NK-92 (cell line): Measurements from ENCODE around the gene ITGB6.

Source experiments
- DNase-seq: peaks from one replicate; lab custom pipeline; 2025; ENCODE audit not compliant: unreplicated experiment; lab: John Stamatoyannopoulos, UW

The ITGB6 gene, protein sequence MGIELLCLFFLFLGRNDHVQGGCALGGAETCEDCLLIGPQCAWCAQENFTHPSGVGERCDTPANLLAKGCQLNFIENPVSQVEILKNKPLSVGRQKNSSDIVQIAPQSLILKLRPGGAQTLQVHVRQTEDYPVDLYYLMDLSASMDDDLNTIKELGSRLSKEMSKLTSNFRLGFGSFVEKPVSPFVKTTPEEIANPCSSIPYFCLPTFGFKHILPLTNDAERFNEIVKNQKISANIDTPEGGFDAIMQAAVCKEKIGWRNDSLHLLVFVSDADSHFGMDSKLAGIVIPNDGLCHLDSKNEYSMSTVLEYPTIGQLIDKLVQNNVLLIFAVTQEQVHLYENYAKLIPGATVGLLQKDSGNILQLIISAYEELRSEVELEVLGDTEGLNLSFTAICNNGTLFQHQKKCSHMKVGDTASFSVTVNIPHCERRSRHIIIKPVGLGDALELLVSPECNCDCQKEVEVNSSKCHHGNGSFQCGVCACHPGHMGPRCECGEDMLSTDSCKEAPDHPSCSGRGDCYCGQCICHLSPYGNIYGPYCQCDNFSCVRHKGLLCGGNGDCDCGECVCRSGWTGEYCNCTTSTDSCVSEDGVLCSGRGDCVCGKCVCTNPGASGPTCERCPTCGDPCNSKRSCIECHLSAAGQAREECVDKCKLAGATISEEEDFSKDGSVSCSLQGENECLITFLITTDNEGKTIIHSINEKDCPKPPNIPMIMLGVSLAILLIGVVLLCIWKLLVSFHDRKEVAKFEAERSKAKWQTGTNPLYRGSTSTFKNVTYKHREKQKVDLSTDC

DNA sequence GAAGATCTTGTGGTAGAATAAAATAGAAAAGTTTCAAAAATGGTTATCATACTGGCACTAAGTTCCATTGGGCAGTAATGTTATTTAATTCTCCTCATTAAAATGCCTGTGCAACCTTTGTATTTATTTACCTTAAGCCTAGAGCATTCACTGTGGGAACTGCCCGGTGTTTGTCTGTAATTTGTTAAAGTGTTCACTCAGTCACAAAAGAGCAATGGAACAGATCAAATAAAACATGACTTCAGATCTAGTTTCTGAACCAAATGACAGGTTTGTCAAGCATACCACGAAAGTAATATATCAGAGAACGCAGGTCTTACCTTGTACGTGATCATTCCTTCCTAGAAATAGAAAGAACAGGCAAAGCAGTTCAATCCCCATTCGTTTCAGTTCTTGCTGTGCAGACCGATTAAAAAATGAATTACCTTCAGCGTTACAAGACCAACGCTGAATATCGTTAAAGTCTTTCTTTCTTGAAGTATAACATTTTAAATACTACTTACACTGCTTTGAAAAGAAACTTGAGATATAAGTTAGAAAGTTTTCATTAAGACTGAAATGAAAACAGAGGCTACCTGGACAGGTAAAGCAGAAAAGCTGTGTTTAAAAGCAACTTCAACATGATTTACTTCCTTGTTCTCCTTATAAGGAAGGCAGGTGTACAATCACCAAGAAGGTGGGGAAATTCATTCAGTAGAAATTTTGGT, at the start of gene ITGB6:
Gene ITGB6 (minus strand): TSS at position 590 of the 707 bp plus-strand sequence. CDS start 209 bp downstream, at position 381.
- DNase-seq = no peak

DNA sequence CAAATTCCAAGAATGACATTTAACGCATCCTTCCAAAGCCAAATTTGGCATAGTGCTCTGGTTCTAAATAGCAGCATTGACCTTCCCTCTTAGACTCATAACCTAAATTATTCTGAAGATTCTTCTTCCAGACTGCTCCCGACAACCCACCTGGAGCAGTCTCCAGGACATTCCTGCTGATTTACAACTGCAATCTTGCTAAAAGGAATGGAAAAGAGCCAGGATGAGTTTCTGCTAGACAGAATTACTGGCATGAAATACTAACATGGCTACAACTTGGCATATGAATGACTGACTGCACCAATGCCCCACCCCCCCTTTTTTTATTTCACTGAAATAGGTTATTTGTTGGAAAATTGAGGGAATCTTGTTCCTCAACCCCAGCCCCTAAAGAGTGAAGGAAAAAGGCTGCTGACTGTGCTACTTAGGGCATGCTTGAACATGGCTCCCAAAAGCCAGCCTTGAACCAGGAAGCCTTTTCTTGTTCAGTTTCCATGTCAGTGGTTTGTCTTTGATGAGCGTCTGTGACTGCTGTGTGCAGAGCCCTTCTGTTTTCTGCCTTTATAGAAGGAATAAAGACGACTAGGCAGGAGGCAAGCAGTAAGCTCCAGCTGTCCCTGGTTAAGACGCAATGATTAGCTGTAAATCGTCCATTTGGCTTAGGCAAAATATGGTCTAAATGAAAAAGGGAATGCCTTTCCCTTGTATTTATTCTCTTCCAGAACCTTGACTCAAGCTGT, 47.4 kb upstream of the ITGB6 start:
- DNase-seq = no peak

DNA sequence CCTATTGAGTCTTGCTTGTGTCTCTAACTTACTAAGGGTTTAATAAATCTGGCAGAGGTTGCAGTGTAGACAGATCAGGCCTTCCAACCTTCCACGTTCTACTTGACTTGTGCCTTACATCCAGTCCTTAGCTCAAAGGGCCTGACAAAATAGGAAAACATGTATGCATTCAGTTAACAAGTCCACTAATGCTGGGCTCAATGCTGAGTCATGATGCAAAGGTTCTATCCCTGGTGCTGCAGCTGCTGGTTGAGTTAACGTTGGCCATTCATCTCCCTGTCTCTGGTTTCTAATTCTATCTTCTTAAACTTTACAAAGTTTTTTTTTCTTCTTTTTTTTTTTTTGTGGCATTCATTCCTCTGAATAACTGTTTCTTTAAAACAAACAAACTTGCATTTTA, 46.3 kb upstream of the ITGB6 start:
- no peak for DNase-seq

DNA sequence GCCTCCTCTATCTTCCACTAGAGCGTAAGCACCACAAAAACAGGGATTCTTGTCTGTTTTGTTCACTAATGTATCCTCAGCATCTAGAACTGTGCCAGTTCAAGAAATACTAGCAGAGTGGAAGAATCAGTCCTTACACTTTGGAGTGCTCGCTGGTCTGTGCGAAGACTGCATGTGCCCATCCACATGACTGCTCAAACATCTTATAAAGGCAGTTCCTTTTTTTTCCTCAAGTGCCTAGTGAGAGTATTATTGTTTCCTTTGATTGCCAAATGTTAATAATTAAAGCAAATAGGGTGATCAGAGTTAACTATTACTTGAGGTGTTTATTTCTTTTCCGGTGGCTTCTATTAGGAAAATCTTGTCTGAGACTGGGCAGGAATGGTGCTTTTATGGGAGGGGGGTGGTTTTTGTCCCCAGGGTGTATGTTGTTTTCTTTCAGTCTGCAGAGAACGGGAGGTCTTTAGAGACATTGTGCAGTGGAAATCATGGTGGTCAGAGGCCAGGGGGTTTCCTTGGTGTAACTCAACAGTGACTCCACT, 45.6 kb upstream of the ITGB6 start:
- no peak for DNase-seq

DNA sequence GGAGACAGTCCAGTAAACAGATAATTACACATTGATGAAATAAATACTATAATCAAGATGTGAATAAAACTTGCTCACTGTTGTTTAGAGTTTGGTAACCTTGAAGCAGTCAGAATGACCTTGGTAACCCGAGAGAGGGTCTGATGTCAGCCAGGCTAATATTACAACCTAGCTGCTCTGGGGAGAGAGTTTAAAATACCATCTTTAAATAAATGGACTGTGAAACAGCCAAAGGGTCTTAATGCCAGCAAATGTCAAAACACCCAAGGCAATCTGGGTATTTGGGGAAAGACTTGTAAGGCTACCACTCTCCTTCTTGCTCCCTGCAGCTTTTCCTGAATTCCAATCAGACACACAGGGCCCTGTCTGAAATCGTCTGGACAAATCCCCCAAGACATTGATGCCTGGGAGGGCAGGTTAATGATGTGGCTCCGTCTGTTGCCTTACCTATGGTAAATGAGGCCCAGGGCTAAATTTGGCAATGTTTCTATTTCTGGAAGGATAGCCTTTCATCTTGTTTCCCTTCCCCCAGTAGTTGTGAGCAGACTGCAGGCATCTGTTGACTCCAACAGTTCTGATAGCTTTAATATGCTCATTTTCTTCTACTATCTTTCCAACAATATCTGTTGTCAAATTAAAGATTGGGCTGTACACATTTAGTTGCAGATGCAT, 43.0 kb upstream of the ITGB6 start:
- DNase-seq = no peak

DNA sequence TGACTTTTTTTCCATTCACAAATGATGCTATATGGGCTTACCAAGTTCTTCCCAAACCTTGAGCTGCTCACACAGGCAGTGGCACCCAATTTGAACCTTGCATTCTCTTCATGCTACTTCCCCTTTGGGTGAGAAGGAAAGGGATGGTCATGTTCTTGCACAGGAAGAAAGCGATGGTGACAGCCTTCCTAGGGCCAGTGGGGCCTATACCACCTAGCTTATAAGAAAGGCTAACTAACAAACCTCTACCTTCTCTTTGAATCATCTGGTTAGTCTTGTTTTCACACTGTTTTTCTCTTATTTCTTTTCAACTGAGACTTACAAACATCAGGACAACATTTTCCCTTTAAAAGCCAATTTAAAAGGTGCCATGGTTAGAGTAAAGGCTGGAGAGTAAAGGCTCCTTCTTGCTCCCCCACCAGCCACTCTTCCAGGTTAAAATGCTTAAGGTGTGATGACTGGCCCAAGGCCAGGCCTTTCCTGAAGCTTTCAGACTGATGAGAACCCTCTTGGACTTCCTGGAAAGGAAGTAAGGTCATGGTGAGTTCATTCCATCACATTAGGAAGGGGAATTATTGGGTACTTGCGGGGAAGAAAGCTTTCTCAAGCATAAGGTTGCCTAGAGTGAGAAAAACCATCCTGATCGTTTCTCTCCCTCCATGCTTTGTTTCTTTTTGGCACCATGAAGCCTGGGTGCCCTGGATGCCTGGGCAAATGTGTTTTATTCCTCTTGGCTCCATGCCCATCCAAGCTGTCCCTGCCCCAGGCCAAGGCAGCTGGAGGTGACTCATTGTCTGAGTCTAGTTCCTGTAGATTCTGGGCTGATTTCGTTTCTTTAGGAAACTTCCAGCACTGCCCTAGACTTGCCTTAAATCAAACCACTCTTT, 41.4 kb upstream of the ITGB6 start:
- DNase-seq = no peak

DNA sequence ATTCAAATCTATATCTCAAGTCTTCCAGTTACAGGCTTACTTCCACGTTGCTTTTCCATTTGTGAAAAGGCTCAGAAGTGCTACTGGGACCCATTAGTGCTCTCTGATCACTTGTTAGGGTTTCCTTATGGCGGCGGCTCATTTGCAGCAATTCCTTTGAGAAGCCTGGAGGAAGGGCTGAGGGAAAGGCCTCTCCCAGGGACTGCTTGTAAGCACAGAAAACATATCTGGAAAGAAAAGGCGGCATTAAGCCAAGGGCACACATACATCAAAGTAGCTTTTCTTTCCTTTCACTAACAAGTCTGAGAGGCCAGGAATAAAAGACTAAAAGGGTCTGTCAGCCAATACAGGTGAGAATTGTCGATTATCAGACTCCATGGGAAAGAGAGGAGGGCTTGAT, 39.4 kb upstream of the ITGB6 start:
- no peak for DNase-seq

DNA sequence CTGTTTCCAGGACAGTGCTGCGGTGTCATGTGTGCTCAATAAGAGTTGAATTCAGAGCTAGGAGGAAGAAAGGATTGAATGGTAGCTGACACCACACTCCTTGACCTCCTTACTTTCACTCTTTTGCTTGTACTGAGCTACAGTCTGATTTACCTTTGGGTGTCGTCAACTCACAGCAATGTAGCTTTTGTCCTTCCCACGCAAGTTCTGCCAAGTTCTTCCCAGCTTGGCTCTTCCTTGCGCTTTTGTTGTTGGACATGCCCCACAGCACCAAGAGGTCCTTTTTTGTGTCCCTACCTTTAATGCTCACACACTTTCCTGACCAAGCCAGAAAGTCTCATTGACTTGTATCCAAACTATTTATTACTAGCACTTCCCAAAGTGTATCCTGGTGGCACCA, 38.3 kb upstream of the ITGB6 start:
- no peak for DNase-seq

DNA sequence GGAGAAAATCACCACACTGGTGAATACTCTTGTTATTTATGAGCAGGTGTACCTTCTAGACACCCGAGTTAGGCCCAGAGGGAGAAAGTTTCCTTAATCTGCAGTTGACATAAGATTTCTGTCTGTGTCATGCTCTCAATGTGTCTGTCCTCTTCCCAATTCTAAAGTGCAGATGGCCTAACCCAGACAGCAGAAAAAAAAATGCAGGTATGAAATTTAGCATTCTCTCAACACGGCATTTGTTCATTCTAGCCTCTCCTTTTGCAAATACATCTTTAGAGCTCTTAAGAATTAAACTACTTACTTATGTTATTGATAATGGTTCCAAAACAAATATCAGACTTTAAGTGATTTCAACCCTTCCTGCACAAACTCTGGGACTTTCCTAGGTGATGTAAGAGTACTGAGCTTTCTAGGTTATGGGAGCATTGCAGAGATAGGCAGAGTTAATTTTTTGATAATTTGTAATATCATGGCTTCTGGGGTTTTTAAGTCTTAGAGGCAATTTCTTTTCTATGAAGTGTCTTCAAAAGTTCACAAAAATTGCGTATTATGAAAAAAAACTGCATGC, 32.9 kb upstream of the ITGB6 start:
- DNase-seq = no peak

DNA sequence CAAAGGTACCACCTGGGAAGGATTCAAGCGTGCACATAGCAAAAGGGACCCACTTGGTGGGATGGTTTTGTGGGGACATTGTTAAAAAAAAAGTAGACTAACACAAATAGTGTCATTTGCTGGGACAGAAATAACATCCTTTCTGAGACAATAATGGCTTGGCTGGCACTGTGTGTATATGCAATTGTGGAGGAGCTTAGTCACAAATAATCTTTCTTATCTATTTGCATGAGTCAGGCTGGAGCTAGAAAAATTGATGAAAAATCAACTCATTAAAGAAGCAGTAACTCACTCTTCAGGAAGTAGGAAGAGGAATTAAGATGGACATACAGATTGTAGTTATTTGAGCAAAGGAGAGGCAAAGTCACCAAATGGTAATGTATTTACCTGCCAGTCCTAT, 29.5 kb upstream of the ITGB6 start:
- no peak for DNase-seq

DNA sequence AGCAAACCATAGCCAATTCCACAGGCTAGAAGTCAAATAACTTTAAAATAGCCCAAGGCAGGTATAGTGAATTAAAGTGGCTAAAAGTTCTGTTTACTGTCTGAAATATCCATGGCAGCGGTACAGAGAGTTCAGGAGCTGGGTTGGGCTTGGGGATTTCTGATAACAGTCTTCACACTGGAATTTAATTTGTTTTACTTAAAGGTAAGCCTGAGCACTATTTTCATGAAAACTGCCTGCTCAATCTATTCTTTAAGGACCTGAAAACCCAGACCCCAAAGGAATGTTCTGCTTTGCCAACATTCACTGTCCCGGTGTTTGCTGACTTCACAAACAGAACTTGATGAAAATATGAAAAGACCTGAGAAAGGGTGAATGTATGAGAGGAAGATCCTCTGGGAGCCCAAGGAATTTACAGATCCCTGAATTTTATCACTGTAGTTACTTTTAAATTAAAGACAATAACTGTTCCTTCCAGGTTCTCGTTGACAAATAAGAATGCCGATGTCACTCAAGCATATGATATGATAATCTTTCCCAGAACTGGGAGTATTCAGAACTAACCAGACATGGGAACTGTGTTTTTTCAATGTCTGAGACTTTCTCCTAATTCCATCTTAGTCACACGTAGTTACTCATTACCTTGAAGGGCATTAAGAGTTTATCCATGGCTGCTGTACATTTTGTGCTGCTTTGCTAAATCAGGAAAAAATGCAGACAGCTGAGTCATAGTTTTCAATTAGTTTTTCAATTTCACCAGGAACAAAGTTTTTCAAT, 28.3 kb upstream of the ITGB6 start:
- DNase-seq = no peak

DNA sequence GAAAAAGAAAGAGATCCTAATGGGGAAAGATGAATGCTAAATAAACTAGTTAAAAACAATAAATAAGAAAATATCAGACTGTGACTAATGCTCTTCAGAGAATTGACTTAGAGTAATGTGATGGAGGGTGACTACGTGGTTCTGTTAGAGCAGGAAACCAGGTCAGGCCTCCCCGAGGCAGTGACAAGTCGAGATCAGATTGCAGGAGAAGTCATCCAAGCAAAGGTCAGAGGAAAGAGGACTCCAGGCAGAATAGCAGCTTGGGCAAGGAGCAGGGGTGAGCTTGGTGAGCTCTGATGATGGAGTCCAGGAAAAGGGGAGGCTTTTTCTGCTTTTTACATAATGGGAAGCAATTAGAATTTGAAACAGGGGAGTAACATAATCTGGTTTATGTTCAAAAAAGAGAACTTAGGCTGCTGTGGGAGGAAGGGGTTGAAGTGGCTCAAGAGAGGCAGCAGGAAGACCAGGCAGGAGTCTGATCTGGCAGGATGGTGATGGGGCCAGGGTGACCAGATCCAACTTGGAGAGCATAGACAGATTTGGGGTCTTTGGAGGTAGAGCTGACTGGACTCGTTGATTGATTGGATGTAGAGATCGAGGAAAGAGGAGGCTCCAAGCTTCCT, 27.3 kb upstream of the ITGB6 start:
- no peak for DNase-seq

DNA sequence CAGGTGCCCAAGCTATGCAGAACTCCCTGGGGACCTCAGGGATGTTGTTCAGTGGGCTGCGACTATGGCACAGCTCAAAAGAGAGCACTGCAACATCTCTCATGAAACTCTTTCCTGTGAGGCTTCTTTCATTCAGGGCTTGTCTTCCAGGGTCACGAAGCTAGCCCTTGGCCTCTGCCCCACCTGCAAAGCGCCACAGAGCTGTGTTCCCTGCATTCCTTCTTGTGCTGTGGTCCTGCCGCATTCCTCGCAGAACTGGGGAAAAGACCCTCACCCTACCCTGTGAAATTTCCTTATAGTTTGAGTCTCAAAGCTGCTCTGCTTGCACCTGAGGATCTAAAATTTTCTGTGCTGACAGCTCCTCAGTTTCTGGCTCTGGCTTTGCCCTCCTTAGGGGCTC, 26.3 kb upstream of the ITGB6 start:
- DNase-seq = no peak

DNA sequence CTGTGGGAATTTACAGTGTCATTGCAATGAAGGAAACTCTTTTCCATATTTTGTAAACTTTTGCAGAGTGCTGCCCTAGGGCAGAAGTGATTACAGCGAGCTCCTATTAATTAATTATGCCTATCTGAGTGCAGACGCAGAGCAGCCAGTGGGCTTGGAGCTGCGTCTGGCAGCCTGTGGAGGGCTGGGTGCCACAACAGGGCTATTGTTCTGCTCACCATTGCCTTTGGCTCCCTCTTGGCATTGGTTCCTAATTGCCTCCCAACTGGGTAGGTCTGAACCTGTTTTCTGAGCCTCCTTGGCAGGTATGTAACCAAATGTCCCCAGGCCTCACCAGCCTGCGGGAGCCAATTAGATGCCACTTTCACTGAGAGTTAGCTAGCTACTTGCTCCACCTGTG, 25.6 kb upstream of the ITGB6 start:
- no peak for DNase-seq

DNA sequence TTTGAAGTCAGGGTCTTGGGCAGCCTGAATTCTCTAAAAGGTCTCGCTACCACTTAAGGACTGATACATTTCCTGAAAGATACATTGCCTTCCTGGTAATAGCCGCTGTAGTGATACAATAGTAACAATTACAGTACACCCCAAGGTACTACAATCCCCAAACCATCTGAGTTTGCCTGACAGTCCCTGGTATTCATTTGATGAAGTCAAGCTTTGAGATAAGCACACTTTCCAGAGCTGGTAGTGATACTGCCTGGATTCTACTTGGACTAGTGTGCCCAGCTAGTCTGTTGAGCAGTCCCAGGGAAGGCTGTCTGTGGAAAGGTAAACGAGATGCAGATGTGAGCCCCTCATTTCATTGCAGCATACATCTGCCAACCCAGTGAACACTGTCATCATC, 24.4 kb upstream of the ITGB6 start:
- DNase-seq = no peak

DNA sequence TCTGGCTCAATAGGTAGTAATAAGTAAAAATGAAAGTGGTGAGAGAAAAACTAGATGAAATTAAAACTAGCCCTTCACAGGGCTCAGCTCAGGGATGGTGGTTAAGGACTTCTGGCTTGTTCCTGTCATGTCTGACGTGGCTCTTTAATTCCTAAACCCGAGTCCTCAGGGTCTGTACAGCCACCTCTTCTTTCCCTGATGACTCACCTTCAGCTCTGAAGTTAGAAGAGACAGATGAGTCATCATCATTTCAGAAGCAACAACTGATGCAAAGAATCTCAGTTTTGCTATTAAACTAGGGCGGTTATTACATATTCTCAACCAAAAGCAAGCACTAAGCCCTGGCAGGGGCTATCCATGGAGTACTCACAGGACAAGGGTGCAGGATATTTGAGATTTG, 24.0 kb upstream of the ITGB6 start:
- no peak for DNase-seq

DNA sequence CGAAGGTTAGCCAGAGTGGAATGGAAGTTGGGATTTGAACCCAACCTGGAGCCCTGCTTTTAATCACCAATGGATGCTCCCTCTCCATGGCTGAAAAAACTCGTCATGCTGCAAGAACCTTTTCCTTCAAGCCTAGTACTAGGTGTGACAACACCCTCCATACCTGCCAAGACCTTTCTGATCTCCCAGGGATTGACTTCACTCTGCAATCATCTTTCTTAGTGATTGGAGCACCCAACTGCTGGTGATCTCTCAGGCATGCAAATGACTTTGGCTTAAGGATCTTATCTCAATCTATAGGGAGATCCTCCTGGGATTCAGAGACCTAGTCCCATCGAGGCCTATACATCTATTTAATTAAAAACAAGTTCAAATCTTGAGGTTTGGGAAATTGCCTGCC, 23.5 kb upstream of the ITGB6 start:
- DNase-seq = no peak
